K562 (cell line): Measurements from ENCODE around the gene ABLIM2. TPM values are rescaled to one million over a fixed set of nuclear protein-coding genes. Genes with fewer than 3 reads are reported as not detected.

Experiments
- BMI1 ChIP-seq: fragments of 150-350 bp; IDR thresholded peaks from 2 replicates; pipeline ENCODE4 v1.6.1; 2014; ENCODE audit warnings: low read length
- CBX5 ChIP-seq: IDR thresholded peaks from 2 replicates; pipeline ENCODE4 v1.6.1; 2014; ENCODE audit warnings: low read depth, borderline replicate concordance
- E2F5 ChIP-seq: sonication (generic); formaldehyde crosslinking; IDR thresholded peaks from 2 replicates; pipeline ENCODE4 v1.8.0; 2022; ENCODE audit warnings: mild to moderate bottlenecking, missing genetic modification reagents
- HIVEP1 ChIP-seq: fragments of 250-450 bp; sonication (Bioruptor Pico); IDR thresholded peaks from 2 replicates; pipeline ENCODE4 v1.4.0; 2020; ENCODE audit warnings: mild to moderate bottlenecking
- MAFF ChIP-seq: IDR thresholded peaks from 2 replicates; pipeline ENCODE4 v1.6.1; 2012; ENCODE audit warnings: low read length, improper control_type of control experiment
- MTA1 ChIP-seq: fragments of 450-650 bp; IDR thresholded peaks from 2 replicates; pipeline ENCODE4 v1.6.1; 2017; ENCODE audit warnings: borderline replicate concordance
- RBM15 ChIP-seq: fragments of 200-400 bp; formaldehyde crosslinking; IDR thresholded peaks from 2 replicates; pipeline ENCODE4 v1.6.1; 2018; ENCODE audit warnings: mild to moderate bottlenecking, low read length, moderate library complexity; ENCODE audit not compliant: insufficient read depth
- SFPQ ChIP-seq: fragments of 200-400 bp; formaldehyde crosslinking; IDR thresholded peaks from 2 replicates; pipeline ENCODE4 v1.6.1; 2017; ENCODE audit warnings: mild to moderate bottlenecking, low read depth, low read length, moderate library complexity
- SREBF1 ChIP-seq: fragments of 150-350 bp; IDR thresholded peaks from 2 replicates; pipeline ENCODE4 v1.6.1; 2014; ENCODE audit warnings: antibody characterized with exemption, low read depth, low read length, borderline replicate concordance
- ZNF134 ChIP-seq: fragments of 250-450 bp; sonication (Bioruptor Pico); conservative IDR thresholded peaks from 2 replicates; pipeline ENCODE4 v1.4.0; 2020
- ZNF311 ChIP-seq: fragments of 250-450 bp; sonication (Bioruptor Pico); IDR thresholded peaks from 2 replicates; pipeline ENCODE4 v1.4.0; 2020; ENCODE audit warnings: mild to moderate bottlenecking, moderate library complexity
- polyA plus RNA-seq, 8 experiments: library from polyadenylated mRNA; depleted of rRNA in 4 of 8; stranded (reverse) in 5 of 8; unstranded in 3 of 8; fragments of >200 nt; fragmentation: Nextera tagmentation in 2 of 8; fragmentation: Illumina TruSeq in 1 of 8; extraction: Ambion mirVana in 2 of 8; extraction: Trizol in 1 of 8; gene quantifications; 2 replicates each; pipeline versions ENCODE4 v1.2.1 to v1.2.3, GENCODE V29; 2011 to 2014; ENCODE audit warnings: inconsistent platforms in 1 of 8, missing spikeins in 1 of 8
- total RNA-seq, 7 experiments: library from RNA; depleted of rRNA in 6 of 7; stranded (reverse); fragments of >200 nt in 6 of 7; fragmentation: Illumina TruSeq in 2 of 7; extraction: Trizol in 2 of 7; gene quantifications; 2 replicates each; pipeline versions ENCODE4 v1.2.1 to v1.2.3, GENCODE V29; 2011 to 2021; ENCODE audit warnings: low replicate concordance in 1 of 7
- TF ChIP-seq, protein P1 (sequence below): fragments of 450-650 bp; IDR thresholded peaks from 2 replicates; pipeline ENCODE4 v1.6.1; 2016; ENCODE audit warnings: mild to moderate bottlenecking, moderate library complexity
- TF ChIP-seq, protein P2 (sequence below): sonication (generic); formaldehyde crosslinking; IDR thresholded peaks from 2 replicates; pipeline ENCODE4 v1.9.0; 2022; ENCODE audit warnings: mild to moderate bottlenecking, missing genetic modification reagents

Gene ABLIM2
- total and polyA plus RNA-seq, 9 of the 15 experiments (the other 6 are each of a cell fraction or from before 2014, with no cell fraction given), result not detected

DNA sequence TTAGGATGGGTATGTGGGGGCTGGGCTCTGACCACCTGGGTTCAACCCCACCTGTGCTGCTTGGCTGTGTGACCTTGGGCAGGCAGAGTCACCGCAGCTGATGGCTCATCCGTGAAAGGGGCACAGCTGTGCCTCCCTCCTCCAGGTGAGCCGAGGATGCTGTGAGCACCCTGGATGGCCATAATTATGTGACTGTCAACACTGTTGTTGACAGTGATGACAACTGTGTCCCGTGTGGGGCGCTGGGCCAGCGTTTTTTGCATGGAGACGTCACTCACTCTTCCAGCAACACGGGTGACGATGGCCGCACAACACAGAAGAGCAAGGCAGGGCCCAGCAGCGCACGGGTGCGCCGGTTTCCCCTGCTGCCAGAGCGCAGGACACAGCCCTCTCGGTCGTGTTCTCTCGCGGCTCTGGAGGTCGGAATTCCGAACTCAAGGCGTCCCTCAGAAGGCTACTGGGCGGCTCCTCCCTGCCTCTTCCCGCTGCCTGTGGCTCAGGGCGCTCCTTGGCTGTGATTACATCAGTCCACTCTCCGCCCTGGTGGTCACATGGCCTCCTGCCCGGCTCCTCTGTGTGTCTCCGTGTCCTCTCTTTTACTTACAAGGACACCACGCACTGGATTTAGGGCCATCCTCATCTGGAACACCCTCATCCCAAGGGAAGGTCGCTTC, 41.8 kb upstream of the ABLIM2 start (continued):
- TF ChIP-seq, protein P1, sequence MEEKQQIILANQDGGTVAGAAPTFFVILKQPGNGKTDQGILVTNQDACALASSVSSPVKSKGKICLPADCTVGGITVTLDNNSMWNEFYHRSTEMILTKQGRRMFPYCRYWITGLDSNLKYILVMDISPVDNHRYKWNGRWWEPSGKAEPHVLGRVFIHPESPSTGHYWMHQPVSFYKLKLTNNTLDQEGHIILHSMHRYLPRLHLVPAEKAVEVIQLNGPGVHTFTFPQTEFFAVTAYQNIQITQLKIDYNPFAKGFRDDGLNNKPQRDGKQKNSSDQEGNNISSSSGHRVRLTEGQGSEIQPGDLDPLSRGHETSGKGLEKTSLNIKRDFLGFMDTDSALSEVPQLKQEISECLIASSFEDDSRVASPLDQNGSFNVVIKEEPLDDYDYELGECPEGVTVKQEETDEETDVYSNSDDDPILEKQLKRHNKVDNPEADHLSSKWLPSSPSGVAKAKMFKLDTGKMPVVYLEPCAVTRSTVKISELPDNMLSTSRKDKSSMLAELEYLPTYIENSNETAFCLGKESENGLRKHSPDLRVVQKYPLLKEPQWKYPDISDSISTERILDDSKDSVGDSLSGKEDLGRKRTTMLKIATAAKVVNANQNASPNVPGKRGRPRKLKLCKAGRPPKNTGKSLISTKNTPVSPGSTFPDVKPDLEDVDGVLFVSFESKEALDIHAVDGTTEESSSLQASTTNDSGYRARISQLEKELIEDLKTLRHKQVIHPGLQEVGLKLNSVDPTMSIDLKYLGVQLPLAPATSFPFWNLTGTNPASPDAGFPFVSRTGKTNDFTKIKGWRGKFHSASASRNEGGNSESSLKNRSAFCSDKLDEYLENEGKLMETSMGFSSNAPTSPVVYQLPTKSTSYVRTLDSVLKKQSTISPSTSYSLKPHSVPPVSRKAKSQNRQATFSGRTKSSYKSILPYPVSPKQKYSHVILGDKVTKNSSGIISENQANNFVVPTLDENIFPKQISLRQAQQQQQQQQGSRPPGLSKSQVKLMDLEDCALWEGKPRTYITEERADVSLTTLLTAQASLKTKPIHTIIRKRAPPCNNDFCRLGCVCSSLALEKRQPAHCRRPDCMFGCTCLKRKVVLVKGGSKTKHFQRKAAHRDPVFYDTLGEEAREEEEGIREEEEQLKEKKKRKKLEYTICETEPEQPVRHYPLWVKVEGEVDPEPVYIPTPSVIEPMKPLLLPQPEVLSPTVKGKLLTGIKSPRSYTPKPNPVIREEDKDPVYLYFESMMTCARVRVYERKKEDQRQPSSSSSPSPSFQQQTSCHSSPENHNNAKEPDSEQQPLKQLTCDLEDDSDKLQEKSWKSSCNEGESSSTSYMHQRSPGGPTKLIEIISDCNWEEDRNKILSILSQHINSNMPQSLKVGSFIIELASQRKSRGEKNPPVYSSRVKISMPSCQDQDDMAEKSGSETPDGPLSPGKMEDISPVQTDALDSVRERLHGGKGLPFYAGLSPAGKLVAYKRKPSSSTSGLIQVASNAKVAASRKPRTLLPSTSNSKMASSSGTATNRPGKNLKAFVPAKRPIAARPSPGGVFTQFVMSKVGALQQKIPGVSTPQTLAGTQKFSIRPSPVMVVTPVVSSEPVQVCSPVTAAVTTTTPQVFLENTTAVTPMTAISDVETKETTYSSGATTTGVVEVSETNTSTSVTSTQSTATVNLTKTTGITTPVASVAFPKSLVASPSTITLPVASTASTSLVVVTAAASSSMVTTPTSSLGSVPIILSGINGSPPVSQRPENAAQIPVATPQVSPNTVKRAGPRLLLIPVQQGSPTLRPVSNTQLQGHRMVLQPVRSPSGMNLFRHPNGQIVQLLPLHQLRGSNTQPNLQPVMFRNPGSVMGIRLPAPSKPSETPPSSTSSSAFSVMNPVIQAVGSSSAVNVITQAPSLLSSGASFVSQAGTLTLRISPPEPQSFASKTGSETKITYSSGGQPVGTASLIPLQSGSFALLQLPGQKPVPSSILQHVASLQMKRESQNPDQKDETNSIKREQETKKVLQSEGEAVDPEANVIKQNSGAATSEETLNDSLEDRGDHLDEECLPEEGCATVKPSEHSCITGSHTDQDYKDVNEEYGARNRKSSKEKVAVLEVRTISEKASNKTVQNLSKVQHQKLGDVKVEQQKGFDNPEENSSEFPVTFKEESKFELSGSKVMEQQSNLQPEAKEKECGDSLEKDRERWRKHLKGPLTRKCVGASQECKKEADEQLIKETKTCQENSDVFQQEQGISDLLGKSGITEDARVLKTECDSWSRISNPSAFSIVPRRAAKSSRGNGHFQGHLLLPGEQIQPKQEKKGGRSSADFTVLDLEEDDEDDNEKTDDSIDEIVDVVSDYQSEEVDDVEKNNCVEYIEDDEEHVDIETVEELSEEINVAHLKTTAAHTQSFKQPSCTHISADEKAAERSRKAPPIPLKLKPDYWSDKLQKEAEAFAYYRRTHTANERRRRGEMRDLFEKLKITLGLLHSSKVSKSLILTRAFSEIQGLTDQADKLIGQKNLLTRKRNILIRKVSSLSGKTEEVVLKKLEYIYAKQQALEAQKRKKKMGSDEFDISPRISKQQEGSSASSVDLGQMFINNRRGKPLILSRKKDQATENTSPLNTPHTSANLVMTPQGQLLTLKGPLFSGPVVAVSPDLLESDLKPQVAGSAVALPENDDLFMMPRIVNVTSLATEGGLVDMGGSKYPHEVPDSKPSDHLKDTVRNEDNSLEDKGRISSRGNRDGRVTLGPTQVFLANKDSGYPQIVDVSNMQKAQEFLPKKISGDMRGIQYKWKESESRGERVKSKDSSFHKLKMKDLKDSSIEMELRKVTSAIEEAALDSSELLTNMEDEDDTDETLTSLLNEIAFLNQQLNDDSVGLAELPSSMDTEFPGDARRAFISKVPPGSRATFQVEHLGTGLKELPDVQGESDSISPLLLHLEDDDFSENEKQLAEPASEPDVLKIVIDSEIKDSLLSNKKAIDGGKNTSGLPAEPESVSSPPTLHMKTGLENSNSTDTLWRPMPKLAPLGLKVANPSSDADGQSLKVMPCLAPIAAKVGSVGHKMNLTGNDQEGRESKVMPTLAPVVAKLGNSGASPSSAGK, result peak; percentile 70
- TF ChIP-seq, protein P2, sequence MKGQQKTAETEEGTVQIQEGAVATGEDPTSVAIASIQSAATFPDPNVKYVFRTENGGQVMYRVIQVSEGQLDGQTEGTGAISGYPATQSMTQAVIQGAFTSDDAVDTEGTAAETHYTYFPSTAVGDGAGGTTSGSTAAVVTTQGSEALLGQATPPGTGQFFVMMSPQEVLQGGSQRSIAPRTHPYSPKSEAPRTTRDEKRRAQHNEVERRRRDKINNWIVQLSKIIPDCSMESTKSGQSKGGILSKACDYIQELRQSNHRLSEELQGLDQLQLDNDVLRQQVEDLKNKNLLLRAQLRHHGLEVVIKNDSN, result peak; percentile 90
- no peak for TF ChIP-seq SREBF1
- no peak for TF ChIP-seq ZNF134 (CRISPR knock-in tag)
- no peak for TF ChIP-seq HIVEP1 (CRISPR knock-in tag)
- TF ChIP-seq MAFF, result no peak
- TF ChIP-seq CBX5, result no peak
- no peak for TF ChIP-seq MTA1
- no peak for TF ChIP-seq ZNF311 (CRISPR knock-in tag)
- TF ChIP-seq E2F5 (CRISPR knock-in tag), result no peak
- TF ChIP-seq RBM15, result no peak
- TF ChIP-seq SFPQ, result no peak
- no peak for TF ChIP-seq BMI1
